Immature natural killer cell (primary cell): ENCODE data around the gene STX18. TPM values are rescaled to one million over a fixed set of nuclear protein-coding genes. Genes with fewer than 3 reads are reported as not detected.

ENCODE experiments used
- DNase-seq, 3 donors: peaks; one replicate each; pipeline ENCODE4 v3.0.0; 2022; ENCODE audit warnings: mixed read lengths in 1 of 3
- H3K27ac Mint-ChIP-seq, 6 donors: one replicate each; pipeline ENCODE4 v1.8.0; 2020; ENCODE audit warnings: mixed read lengths in 6 of 6, mild to moderate bottlenecking in 5 of 6, inconsistent platforms in 4 of 6, moderate library complexity in 3 of 6
- H3K27me3 Mint-ChIP-seq, 3 donors: one replicate each; pipeline ENCODE4 v1.8.0; 2020 to 2021; ENCODE audit warnings: low read depth in 3 of 3, mild to moderate bottlenecking in 3 of 3, mixed read lengths in 3 of 3, moderate library complexity in 3 of 3, inconsistent platforms in 1 of 3
- H3K36me3 Mint-ChIP-seq, 3 donors: one replicate each; pipeline ENCODE4 v1.8.0; 2020; ENCODE audit warnings: mixed read lengths in 3 of 3, inconsistent platforms in 2 of 3, mild to moderate bottlenecking in 2 of 3
- H3K4me1 Mint-ChIP-seq, 2 donors: one replicate each; pipeline ENCODE4 v1.8.0; 2020; ENCODE audit warnings: inconsistent platforms in 2 of 2, mild to moderate bottlenecking in 2 of 2, mixed read lengths in 2 of 2, moderate library complexity in 1 of 2
- H3K4me3 Mint-ChIP-seq, 5 donors: one replicate each; pipeline ENCODE4 v1.8.0; 2020; ENCODE audit warnings: mild to moderate bottlenecking in 5 of 5, mixed read lengths in 5 of 5, inconsistent platforms in 3 of 5, moderate library complexity in 3 of 5
- H3K9me3 Mint-ChIP-seq, 6 donors: one replicate each; pipeline ENCODE4 v1.8.0; 2020; ENCODE audit warnings: mild to moderate bottlenecking in 6 of 6, mixed read lengths in 6 of 6, inconsistent platforms in 4 of 6, moderate library complexity in 3 of 6
- polyA plus RNA-seq, 3 donors: library from polyadenylated mRNA; unstranded; fragments of 300-500 nt; fragmentation: Illumina TruSeq; gene quantifications; one replicate each; pipeline ENCODE4 v1.2.3, GENCODE V29; 2021

The STX18 gene
- 10 to 100 TPM; 22.5 to 26.6 (median 23.3) TPM for polyA plus RNA-seq

DNA sequence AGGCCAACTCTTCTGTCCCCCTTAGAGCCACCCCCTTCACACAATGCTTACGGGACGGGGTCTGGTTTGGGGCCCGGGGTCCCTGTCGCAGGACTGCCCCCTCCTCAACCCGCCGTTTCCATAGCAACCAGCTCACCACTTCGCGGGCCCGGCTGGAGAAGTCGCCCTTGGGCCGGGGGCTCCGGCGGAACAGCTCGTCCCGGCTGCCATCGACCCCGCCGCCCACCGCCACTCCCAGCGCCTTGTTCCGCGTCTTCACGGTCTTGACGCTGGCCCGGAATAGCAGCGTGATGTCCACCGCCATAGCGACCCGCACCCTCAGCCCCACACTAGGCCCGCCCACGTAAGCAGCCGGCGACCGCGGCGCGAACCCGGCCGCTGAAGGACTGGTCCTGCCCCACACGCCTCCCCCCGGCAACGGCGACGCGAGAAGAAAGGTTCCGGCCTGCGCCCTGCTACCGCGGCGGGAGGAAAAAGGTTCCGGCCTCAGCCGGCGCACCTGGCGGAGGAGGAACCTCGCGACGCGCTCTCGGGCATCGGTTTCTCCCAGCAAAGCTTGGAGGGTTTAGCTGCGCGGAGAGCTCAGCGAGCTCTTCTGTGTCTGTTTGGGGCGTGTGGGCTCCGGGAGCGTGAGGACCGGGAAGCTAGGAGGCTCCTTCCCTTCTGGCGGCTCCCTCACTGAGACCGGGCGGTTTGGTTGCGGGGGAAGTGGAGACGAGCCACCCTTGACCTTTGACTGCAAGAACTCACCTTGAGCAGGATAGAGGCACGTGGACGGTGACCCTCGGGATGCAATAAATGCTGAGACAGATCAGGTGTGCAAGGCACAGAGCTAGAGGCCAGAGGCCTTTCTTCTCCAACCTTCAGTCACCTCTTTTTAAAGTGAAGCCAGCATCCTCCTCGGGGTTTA, at the start of gene STX18:
STX18 (minus strand) TSS at position 388 of the 910 bp plus-strand sequence; CDS start at position 304, 84 bp downstream.
- Mint-ChIP-seq H3K27me3 (peaks cover 2 to 13% (median 3%) of the 10 kb centered on the region in 3 donors), H3K27ac (peak within 1 kb of the TSS; percentile 94 to 99 (median 97)), H3K9me3 (no peaks in the 10 kb centered on the region), H3K4me3 (peak within 1 kb of the TSS; percentile 97 to 99 (median 98)), H3K4me1 (peaks cover 46 to 78% of the 10 kb centered on the region in 2 donors), H3K36me3 (peaks cover under 1 to 12% (median 7%) of the 10 kb centered on the region in 3 donors)
- peak; percentile 83 to 87 (median 85) for DNase-seq

DNA sequence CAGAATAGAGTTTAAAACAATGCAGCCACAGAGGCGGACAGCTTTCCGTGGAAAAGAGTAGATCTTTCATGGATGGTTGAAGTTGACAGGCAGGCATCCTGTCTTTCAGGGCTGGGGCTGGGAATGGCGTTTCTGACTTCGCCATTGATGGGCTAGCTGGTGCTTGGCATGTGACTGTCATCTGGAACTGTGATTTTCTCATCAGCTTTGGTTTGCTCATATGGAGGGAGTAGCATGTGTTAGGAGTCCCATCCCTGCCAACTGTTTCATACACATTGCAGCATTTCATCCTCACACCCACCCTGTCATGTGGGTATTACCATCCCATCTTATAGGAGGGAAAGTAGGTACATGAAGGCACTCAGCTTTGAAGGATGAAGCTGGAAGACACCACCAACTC, 49.2 kb upstream of the STX18 start:
- Mint-ChIP-seq H3K27me3 (peaks cover 0 to 2% (median 0%) of the 10 kb centered on the region in 3 donors), H3K4me3 (no peak overlapping the region), H3K4me1 (no peaks in the 10 kb centered on the region), H3K36me3 (peaks cover 7 to 34% (median 26%) of the 10 kb centered on the region in 3 donors), H3K27ac (no peak overlapping the region), H3K9me3 (peaks cover 0 to 9% (median 4%) of the 10 kb centered on the region in 6 donors)
- DNase-seq: no peak

DNA sequence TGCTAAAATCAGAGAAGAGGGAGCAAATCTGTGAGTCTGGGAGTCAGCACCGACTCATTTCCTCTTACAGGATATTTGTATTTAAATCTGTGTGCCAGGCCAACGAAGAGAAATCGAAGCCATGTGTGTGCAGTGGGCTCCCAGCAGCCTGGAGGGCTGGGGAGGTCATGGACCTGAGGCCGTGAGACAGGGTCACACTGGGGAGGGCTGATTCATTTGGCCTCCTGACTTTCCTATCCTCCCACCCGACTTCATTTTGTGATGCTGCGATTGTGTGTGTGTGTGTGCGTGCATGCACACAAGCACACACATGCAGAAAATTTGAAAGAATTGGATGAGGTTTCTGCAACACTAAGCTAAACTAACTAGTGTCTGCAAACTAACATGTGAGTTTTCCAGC, 48.7 kb upstream of the STX18 start:
- Mint-ChIP-seq H3K9me3 (peaks cover 0 to 8% (median 3%) of the 10 kb centered on the region in 6 donors), H3K27ac (no peak overlapping the region), H3K4me3 (no peak overlapping the region), H3K27me3 (peaks cover 0 to 2% (median 0%) of the 10 kb centered on the region in 3 donors), H3K4me1 (no peaks in the 10 kb centered on the region), H3K36me3 (peaks cover 5 to 32% (median 25%) of the 10 kb centered on the region in 3 donors)
- no peak for DNase-seq

DNA sequence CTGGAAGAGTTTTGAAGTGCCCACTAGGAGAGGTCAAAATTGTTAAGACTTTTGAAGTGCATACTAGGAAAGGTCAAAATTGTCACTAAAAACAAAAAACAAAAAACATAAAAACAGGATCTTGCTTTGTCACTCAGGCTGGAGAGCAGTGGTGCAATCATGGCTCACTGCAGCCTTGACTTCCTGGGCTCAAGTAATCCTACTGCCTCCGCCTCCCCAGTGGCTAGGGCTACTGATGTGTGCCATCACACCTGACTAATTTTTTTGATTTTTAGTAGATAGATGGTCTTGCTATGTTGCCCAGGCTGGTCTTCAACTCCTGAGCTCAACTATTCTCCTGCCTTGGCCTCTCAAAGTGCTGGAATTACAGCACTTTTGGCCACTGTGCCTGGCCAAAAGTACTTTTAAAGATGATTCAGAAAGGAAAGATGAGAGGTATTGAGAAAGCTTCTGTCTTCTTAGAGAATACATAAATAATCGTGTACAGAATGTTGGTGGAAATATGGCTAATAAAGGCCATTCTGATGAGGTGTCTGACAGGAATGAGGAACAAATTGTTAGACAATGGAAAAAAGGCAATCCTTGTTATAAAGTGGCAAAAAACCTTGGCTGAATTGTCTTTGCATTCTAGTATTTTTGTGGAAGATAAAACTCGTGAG, 43.3 kb upstream of the STX18 start:
- Mint-ChIP-seq H3K27ac (no peak overlapping the region), H3K4me1 (no peaks in the 10 kb centered on the region), H3K9me3 (peaks cover 0 to 1% (median 0%) of the 10 kb centered on the region in 6 donors)

DNA sequence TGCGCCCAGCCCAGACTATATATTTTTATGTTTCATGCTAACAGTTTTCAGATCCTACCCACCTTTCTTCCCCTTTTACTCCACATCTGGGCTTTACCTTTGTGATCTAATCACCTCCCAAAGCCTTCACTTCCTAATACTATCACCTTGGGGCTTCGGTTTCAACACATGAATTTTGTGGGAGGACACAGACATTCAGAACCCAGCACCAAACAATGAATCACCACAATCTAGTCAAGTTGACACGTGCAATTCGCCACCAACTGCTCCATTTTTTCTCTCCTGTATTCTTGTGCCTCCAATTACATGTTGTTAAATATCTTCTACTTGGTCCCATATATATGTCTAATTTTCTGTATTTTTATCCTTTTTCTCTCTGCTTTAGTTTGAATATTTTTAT, 41.8 kb upstream of the STX18 start:
- no peak for DNase-seq
- H3K36me3 Mint-ChIP-seq: peaks cover 5 to 22% (median 16%) of the 10 kb centered on the region in 3 donors
- no peak overlapping the region for H3K27ac Mint-ChIP-seq
- no peaks in the 10 kb centered on the region for H3K4me1 Mint-ChIP-seq
- H3K9me3 Mint-ChIP-seq: peaks cover 0 to 1% (median 0%) of the 10 kb centered on the region in 6 donors
- no peak overlapping the region for H3K4me3 Mint-ChIP-seq
- peaks cover 0 to 2% (median 2%) of the 10 kb centered on the region in 3 donors for H3K27me3 Mint-ChIP-seq

More for the DNA sequence above, 43.3 kb upstream of the STX18 start:
- Mint-ChIP-seq H3K27me3 (peaks cover 0 to 2% (median 0%) of the 10 kb centered on the region in 3 donors), H3K4me3 (no peak overlapping the region), H3K36me3 (peaks cover 5 to 17% (median 16%) of the 10 kb centered on the region in 3 donors)
- no peak for DNase-seq

DNA sequence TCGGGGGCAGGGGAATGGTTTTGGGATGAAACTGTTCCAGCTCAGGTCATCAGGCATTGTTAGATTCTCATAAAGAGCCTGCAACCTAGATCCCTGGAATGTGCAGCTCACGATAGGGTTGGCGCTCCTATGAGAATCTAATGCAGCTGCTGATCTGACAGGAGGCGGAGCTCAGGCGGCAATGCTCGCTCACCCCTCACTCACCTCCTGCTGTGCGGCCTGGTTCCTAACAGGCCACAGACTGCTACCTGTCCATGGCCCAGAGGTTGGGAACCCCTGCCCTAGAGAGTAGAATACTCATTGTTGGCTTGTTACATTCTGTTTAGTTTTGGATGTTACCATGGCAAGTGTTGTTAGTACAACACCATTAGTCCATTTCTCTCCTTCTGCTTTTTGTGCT, 40.8 kb upstream of the STX18 start:
- no peak for DNase-seq
- H3K27ac Mint-ChIP-seq: no peak overlapping the region
- no peak overlapping the region for H3K4me3 Mint-ChIP-seq
- H3K9me3 Mint-ChIP-seq: peaks cover 0 to 1% (median 0%) of the 10 kb centered on the region in 6 donors
- H3K27me3 Mint-ChIP-seq: peaks cover 0 to 2% (median 2%) of the 10 kb centered on the region in 3 donors
- peaks cover 5 to 22% (median 16%) of the 10 kb centered on the region in 3 donors for H3K36me3 Mint-ChIP-seq
- H3K4me1 Mint-ChIP-seq: no peaks in the 10 kb centered on the region

- DNase-seq: no peak
- Mint-ChIP-seq H3K36me3 (peaks cover 0 to 8% (median 7%) of the 10 kb centered on the region in 3 donors), H3K27me3 (peaks cover 0 to 3% (median 2%) of the 10 kb centered on the region in 3 donors), H3K4me3 (no peak overlapping the region), H3K9me3 (no peaks in the 10 kb centered on the region), H3K4me1 (peaks cover 6 to 7% of the 10 kb centered on the region in 2 donors), H3K27ac (no peak overlapping the region)
Observed at GRCh38 chr4:4580494-4580893, 38.6 kb upstream of the STX18 start.

- H3K36me3 Mint-ChIP-seq: peaks cover 0 to 5% (median 4%) of the 10 kb centered on the region in 3 donors
- no peak overlapping the region for H3K4me3 Mint-ChIP-seq
- peaks cover 16 to 17% of the 10 kb centered on the region in 2 donors for H3K4me1 Mint-ChIP-seq
- no peaks in the 10 kb centered on the region for H3K9me3 Mint-ChIP-seq
- H3K27ac Mint-ChIP-seq: no peak overlapping the region
- H3K27me3 Mint-ChIP-seq: peaks cover 0 to 6% (median 3%) of the 10 kb centered on the region in 3 donors
- DNase-seq: no peak
Observed at GRCh38 chr4:4578981-4579380, 37.1 kb upstream of the STX18 start.

DNA sequence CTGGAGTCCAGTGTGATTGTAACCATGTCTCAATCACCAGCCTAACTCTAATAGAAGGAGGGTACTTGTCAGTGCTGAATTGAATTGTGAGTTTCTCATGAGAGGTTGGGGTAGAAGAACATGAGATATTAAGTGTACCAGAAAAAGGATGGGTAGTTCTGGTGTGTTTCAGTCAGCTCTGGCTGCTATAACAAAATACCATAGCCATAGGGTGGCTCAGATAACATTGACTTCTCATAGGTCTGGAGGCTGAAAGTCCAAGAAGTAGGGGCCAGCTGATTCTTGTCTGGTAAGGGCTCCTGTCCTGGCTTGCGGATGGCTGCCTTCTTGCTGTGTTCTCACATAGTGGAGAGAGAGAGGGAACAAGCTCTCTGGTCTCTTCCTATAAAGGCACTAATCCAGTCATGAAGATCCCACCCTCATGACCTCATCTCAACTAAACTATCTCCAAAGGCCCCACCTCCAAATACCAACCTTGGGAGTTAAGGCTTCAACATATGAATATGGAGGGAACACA, 35.6 kb upstream of the STX18 start:
- no peak for DNase-seq
- Mint-ChIP-seq H3K9me3 (no peaks in the 10 kb centered on the region), H3K27ac (no peak overlapping the region), H3K4me1 (peaks cover 16 to 19% of the 10 kb centered on the region in 2 donors), H3K36me3 (peaks cover 0 to 5% (median 0%) of the 10 kb centered on the region in 3 donors), H3K4me3 (no peak overlapping the region), H3K27me3 (peaks cover 0 to 6% (median 5%) of the 10 kb centered on the region in 3 donors)

- Mint-ChIP-seq H3K27ac (peak overlapping the region in 5 of 6 donors; percentile 3 to 30 (median 13)), H3K36me3 (peaks cover 0 to 5% (median 0%) of the 10 kb centered on the region in 3 donors), H3K4me1 (peaks cover 16 to 19% of the 10 kb centered on the region in 2 donors), H3K4me3 (peak overlapping the region; percentile 74 to 88 (median 85)), H3K27me3 (peaks cover 0 to 6% (median 5%) of the 10 kb centered on the region in 3 donors), H3K9me3 (no peaks in the 10 kb centered on the region)
- DNase-seq: peak; percentile 64 to 79 (median 68)
Observed at GRCh38 chr4:4575284-4576211, 33.7 kb upstream of the STX18 start.

- H3K9me3 Mint-ChIP-seq: no peaks in the 10 kb centered on the region
- peaks cover 16 to 19% of the 10 kb centered on the region in 2 donors for H3K4me1 Mint-ChIP-seq
- H3K27ac Mint-ChIP-seq: peak overlapping the region in 4 of 6 donors; percentile 15 to 88 (median 77)
- peak; percentile 0 to 13 (median 5) for DNase-seq
- peaks cover 0 to 5% (median 0%) of the 10 kb centered on the region in 3 donors for H3K36me3 Mint-ChIP-seq
- peak overlapping the region; percentile 74 to 88 (median 84) for H3K4me3 Mint-ChIP-seq
- H3K27me3 Mint-ChIP-seq: peaks cover 0 to 6% (median 5%) of the 10 kb centered on the region in 3 donors
Observed at GRCh38 chr4:4574792-4575191, 32.9 kb upstream of the STX18 start.

DNA sequence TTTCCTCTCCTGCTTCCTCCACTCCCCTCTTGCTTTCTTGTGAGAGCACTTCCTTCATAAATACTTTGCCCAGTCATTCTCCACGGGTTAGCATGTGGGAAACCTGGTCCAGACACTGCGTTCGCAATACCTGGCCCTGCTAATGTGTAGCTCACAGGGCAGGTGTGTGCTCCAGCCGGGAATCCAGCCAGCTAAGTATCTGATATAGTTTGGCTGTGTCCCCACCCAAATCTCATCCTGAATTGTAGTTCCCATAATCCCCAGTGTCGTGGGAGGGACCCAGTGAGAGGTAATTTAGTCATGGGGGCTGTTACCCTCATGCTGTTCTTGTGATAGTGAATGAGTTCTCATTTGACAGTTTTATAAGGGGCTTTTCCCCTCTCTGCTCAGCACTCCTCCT, 32.2 kb upstream of the STX18 start:
- peaks cover 16 to 19% of the 10 kb centered on the region in 2 donors for H3K4me1 Mint-ChIP-seq
- H3K27ac Mint-ChIP-seq: peak overlapping the region in 1 of 6 donors; percentile 77
- peak overlapping the region; percentile 74 to 88 (median 84) for H3K4me3 Mint-ChIP-seq
- DNase-seq: no peak
- H3K36me3 Mint-ChIP-seq: peaks cover 0 to 2% (median 0%) of the 10 kb centered on the region in 3 donors
- peaks cover 0 to 6% (median 5%) of the 10 kb centered on the region in 3 donors for H3K27me3 Mint-ChIP-seq
- H3K9me3 Mint-ChIP-seq: no peaks in the 10 kb centered on the region
